Mucosa of rectum (tissue), 2 donors: ENCODE measurements around the gene XRCC1.
"Not testable (repeated sequence)": the region's sequence is repeated elsewhere in the genome, so short reads cannot be mapped to it uniquely, and the experiment has no call there.

Experiments
- H3K27ac ChIP-seq, 2 donors: one replicate each; pipeline ENCODE4 v1.7.0; 2013; ENCODE audit warnings: inconsistent platforms in 2 of 2, low read depth in 2 of 2, low read length in 2 of 2
- H3K27me3 ChIP-seq, 2 donors: one replicate each; pipeline ENCODE4 v1.7.0; 2013; ENCODE audit warnings: low read length in 2 of 2; ENCODE audit not compliant: control insufficient read depth in 2 of 2, insufficient read depth in 2 of 2
- H3K36me3 ChIP-seq, 2 donors: one replicate each; pipeline ENCODE4 v1.7.0; 2013; ENCODE audit warnings: low read length in 2 of 2; ENCODE audit not compliant: control insufficient read depth in 2 of 2, insufficient read depth in 2 of 2
- H3K4me1 ChIP-seq, 2 donors: one replicate each; pipeline ENCODE4 v1.7.0; 2013; ENCODE audit warnings: low read length in 2 of 2, mild to moderate bottlenecking in 1 of 2; ENCODE audit not compliant: control insufficient read depth in 2 of 2, insufficient read depth in 2 of 2
- H3K4me3 ChIP-seq, 2 donors: one replicate each; pipeline ENCODE4 v1.7.0; 2013; ENCODE audit warnings: low read length in 2 of 2
- H3K9ac ChIP-seq, 2 donors: one replicate each; pipeline ENCODE4 v1.7.0; 2013; ENCODE audit warnings: low read length in 2 of 2, low read depth in 1 of 2, mild to moderate bottlenecking in 1 of 2
- H3K9me3 ChIP-seq, 2 donors: one replicate each; pipeline ENCODE4 v1.7.0; 2013; ENCODE audit warnings: low read length in 2 of 2; ENCODE audit not compliant: control insufficient read depth in 2 of 2
- donor health status: healthy.
- donor health status: Normal muscosa, but diverticular disease.

Gene XRCC1

GRCh38 chr19:43522929-43523328, 52.4 kb downstream of the XRCC1 start:
- Histone ChIP-seq H3K9me3 (no peaks in the 10 kb centered on the region), H3K4me3 (no peak overlapping the region), H3K9ac (no peak overlapping the region), H3K27me3 (no peaks in the 10 kb centered on the region), H3K4me1 (peaks cover 26 to 35% of the 10 kb centered on the region in 2 donors), H3K27ac (no peak overlapping the region), H3K36me3 (peaks cover 10 to 19% of the 10 kb centered on the region in 2 donors)

DNA sequence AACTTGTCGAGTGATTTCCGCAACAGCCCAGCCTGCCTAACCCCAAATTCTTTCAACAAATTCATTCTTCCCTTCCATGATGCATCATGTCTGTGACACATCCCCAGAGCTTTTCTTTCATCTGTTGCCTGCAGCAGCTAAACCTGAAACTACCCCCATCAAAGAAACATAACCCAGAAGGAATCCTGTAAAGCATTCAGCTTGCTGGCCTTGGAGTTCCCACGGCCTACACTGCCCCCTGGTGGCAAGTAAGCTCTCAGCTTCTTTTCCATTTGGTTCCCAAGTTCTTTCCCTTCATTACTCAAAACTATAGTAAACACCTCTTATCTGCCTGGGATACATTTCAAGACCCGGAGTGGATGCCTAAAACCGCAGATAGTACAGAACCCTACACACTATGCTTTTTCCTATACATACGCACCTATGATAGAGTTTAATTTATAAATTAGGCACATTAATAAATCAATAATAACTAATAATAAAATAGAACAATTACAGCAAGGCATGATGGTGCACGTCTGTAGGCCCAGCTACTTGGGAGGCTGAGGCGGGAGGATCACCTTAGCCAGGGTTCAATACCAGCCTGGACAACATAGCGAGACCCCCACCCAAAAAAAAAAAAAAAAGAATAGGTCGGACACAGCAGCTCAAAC, 55.8 kb downstream of the XRCC1 start:
- Histone ChIP-seq H3K36me3 (peaks cover 19 to 27% of the 10 kb centered on the region in 2 donors), H3K9ac (no peak overlapping the region), H3K9me3 (no peaks in the 10 kb centered on the region), H3K27ac (no peak overlapping the region), H3K27me3 (no peaks in the 10 kb centered on the region), H3K4me1 (peaks cover 12 to 14% of the 10 kb centered on the region in 2 donors), H3K4me3 (no peak overlapping the region)

DNA sequence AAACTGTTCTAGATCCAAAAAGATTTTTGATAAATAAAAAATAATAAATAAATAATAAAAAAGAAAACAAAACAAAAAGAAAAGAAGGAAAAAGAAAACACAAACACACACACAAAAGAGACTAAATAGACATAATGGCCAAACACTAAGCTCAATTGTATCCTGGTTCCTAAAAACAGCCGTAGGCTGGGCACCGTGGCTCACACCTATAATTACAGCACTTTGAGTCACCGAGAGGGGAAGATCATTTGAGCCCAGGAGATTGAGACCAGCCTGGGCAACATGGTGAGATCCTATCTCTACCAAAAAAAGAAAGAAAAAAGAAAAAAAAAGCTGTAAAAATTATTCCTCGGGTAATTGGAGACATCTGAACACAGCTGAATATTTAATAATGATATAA, 57.3 kb downstream of the XRCC1 start:
- H3K9me3 ChIP-seq: no peaks in the 10 kb centered on the region
- H3K27me3 ChIP-seq: no peaks in the 10 kb centered on the region
- no peak overlapping the region for H3K4me3 ChIP-seq
- peaks cover 18 to 29% of the 10 kb centered on the region in 2 donors for H3K36me3 ChIP-seq
- no peak overlapping the region for H3K9ac ChIP-seq
- H3K4me1 ChIP-seq: peaks cover 2 to 4% of the 10 kb centered on the region in 2 donors
- no peak overlapping the region for H3K27ac ChIP-seq

- peaks cover 37 to 43% of the 10 kb centered on the region in 2 donors for H3K36me3 ChIP-seq
- not testable (repeated sequence) for H3K4me3 ChIP-seq, H3K9me3 ChIP-seq, H3K4me1 ChIP-seq, H3K27me3 ChIP-seq, H3K9ac ChIP-seq, H3K27ac ChIP-seq
These were observed 62.9 kb downstream of the XRCC1 start for GRCh38 chr19:43512399-43512798.

- Histone ChIP-seq H3K27ac (no peak overlapping the region), H3K4me3 (no peak overlapping the region), H3K4me1 (no peaks in the 10 kb centered on the region), H3K36me3 (peaks cover 28 to 40% of the 10 kb centered on the region in 2 donors), H3K9ac (no peak overlapping the region), H3K9me3 (no peaks in the 10 kb centered on the region), H3K27me3 (no peaks in the 10 kb centered on the region)
These were observed 64.0 kb downstream of the XRCC1 start for GRCh38 chr19:43511324-43511723.

DNA sequence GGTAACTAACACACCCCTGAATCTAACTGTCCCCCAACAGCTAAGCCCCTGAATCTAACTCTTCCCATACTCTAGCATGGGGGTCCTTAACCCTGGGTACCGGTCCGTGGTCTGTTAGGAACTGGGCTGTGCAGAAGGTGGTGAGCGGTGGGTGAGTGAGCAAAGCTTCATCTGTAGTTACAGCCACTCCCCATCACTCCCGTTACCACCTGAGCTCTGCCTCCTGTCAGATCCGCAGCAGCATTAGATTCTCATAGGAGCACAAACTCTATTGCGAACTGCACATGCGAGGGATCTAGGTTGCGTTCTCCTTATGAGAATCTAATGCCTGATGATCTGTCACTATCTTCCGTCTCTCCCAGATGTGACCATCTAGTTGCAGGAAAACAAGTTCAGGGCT, 64.6 kb downstream of the XRCC1 start:
- H3K9me3 ChIP-seq: no peaks in the 10 kb centered on the region
- H3K27ac ChIP-seq: no peak overlapping the region
- peaks cover 32 to 45% of the 10 kb centered on the region in 2 donors for H3K36me3 ChIP-seq
- H3K27me3 ChIP-seq: no peaks in the 10 kb centered on the region
- no peaks in the 10 kb centered on the region for H3K4me1 ChIP-seq
- H3K9ac ChIP-seq: no peak overlapping the region
- no peak overlapping the region for H3K4me3 ChIP-seq

DNA sequence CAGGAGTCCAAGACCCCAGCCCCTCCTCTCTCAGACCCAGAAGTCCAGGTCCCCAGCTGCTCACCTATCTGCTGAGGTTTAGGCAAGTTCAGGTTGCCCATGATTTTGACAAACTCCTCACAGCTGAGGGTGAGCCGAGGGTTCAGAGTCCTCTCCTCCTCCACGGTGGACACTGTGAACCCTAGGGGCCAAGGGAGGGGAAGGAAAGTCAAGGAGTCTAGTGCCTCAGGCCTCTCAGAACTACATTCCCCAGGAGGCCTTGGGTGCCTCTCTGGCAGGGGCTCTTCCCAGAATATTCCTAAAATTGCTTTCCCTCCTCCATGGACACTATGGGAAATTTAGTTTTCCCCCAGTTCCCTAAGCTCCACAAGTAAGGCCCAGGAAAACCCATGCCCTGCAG, 67.4 kb downstream of the XRCC1 start:
- Histone ChIP-seq H3K9ac (no peak overlapping the region), H3K36me3 (peaks cover 32 to 37% of the 10 kb centered on the region in 2 donors), H3K27me3 (no peaks in the 10 kb centered on the region), H3K4me3 (no peak overlapping the region), H3K9me3 (no peaks in the 10 kb centered on the region), H3K4me1 (peaks cover 6 to 8% of the 10 kb centered on the region in 2 donors), H3K27ac (no peak overlapping the region)

DNA sequence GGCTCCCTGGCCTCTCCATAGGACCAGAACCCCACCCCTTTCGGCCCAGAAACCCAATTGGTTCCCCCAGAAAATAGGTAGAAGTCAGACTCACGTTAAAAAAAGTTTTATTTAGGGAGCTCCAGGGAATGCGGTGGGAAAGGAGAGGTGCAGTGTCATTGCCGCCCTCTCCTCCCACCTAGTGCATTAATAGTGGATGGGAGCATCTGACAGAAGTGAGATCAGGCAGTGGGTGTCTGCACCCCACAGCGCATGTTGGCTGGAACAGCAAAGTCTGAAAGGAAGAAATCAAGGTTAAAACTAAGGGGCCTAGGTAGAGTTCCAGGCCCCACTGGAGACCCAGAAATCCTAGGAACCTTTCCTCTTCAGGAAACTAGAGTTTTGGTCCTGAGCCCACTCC, 68.7 kb downstream of the XRCC1 start:
- no peak overlapping the region for H3K27ac ChIP-seq
- peaks cover 6 to 8% of the 10 kb centered on the region in 2 donors for H3K4me1 ChIP-seq
- H3K36me3 ChIP-seq: peaks cover 32 to 37% of the 10 kb centered on the region in 2 donors
- H3K4me3 ChIP-seq: no peak overlapping the region
- H3K9ac ChIP-seq: no peak overlapping the region
- no peaks in the 10 kb centered on the region for H3K27me3 ChIP-seq
- no peaks in the 10 kb centered on the region for H3K9me3 ChIP-seq

GRCh38 chr19:43505941-43506340, 69.4 kb downstream of the XRCC1 start:
- peaks cover 6 to 8% of the 10 kb centered on the region in 2 donors for H3K4me1 ChIP-seq
- no peak overlapping the region for H3K9ac ChIP-seq
- H3K27ac ChIP-seq: no peak overlapping the region
- no peaks in the 10 kb centered on the region for H3K9me3 ChIP-seq
- H3K27me3 ChIP-seq: no peaks in the 10 kb centered on the region
- H3K36me3 ChIP-seq: peaks cover 28 to 35% of the 10 kb centered on the region in 2 donors
- no peak overlapping the region for H3K4me3 ChIP-seq

- peak overlapping the region in 1 of 2 donors; percentile 82 for H3K9ac ChIP-seq
- peaks cover 23 to 30% of the 10 kb centered on the region in 2 donors for H3K36me3 ChIP-seq
- peaks cover 6 to 8% of the 10 kb centered on the region in 2 donors for H3K4me1 ChIP-seq
- no peak overlapping the region for H3K4me3 ChIP-seq
- no peaks in the 10 kb centered on the region for H3K27me3 ChIP-seq
- H3K9me3 ChIP-seq: no peaks in the 10 kb centered on the region
- peak overlapping the region; percentile 38 to 83 for H3K27ac ChIP-seq
These were observed 70.2 kb downstream of the XRCC1 start for GRCh38 chr19:43505186-43505456.
